ENCODE measurements around the gene TEX264.
A peak's percentile ranks its signal among the peaks of the same experiment; 100 is the strongest.

The TEX264 gene

DNA sequence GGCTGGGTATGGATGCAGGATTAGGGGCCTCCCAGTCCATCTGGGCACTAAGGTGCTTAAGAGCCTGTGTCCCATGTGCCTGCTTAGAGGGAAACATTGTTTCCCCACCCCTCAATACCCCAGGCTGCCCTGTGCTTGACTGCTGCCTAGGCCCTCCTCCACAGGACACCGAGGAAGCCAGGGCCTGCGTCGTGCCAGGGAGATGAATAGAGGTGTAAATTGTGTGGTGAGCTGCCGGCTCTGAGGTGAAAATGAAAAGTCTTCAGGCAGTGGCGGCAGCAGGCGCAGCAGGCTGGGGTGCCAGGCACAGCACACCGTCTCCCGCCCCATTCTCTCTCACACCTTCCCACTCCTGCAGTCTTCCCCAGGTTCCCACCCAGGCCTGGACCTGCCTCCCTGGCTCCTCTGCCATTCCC lies 21.9 kb downstream of the TEX264 start:
- DNase-seq (ENCODE audit: low read depth, low spot score) = no peak

DNA sequence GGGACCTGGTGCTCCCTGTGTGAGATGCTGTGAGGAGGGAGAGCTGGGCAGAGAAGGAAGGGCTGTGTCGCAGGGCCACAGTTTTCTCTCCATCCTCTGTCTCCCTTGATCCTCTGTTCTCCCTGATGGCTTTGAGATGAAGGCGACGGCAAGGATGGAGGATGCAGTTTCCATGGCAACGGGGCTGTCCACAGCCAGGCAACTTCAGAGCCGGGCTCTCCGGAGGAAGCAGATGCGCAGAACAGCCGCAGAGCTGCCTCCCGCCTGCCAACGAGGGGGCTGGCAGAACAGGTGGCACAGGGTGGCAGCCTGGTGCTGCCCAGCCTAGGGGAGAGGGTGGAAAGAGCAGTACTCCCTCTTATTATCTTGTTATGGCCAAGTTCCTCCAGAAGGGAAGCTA lies 25.9 kb downstream of the TEX264 start:
- no peak for DNase-seq (ENCODE audit: low read depth, low spot score)

DNA sequence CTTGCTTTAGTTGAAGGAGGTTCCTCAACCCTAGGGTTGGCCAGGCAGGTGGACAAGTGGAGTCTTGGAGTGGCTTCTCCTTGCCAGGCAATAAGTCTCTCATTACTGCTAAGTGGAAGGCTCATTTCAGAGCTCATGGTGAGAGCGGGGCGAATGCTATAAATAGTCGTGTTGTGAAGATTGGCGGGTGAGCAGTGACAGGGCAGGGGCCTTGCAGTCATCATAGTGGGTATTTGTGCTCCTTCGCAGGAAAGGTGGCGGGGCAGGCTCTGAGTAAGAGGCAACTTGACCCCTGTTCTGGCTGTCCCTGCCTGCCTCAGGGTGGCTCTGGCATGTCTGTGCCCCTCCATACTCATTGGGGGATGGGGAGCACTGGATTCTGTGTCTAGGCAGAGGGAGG lies 27.2 kb downstream of the TEX264 start:
- no peak for DNase-seq (ENCODE audit: low read depth, low spot score)

DNA sequence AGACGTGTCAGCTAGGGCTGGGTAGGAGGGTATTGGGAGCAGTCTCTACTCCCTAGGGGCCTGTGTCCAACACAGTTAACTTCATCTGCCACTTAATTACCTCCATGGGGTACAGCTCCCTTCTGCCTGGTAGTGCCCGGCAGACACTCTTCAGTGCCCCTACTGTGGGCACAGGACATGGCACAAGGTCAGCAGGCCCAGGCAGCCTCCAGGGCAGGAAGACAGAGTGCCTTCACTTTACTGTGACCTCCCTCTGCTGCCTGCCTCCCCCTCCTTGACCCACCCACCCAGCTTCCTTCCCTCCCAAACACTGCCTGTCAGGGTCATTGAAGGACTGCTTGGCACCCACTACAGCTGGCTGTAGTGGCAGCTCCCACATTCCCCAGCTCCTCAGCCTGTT lies 29.4 kb downstream of the TEX264 start:
- DNase-seq (ENCODE audit: low read depth, low spot score) = no peak

DNA sequence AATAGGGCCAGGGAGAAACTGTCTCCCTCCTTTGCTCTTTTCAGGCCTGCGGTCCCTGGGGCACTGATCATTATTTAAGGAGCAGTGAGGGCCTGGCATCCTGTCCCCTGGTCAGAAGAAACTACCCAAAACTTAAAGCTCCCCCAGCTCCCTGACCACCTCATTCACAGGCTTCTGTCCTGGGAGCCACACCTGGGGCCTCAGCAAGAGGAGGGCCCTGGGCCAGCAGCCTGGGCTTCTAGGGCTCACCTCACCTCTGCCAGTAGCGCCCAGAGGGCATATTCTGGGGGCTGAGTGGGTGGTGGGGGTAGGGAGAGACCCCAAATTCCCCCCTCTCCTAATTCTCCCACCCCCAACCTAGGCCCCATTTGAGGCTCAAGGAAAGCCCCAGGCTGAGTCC lies 31.1 kb downstream of the TEX264 start:
- DNase-seq (ENCODE audit: low read depth, low spot score) = no peak

DNA sequence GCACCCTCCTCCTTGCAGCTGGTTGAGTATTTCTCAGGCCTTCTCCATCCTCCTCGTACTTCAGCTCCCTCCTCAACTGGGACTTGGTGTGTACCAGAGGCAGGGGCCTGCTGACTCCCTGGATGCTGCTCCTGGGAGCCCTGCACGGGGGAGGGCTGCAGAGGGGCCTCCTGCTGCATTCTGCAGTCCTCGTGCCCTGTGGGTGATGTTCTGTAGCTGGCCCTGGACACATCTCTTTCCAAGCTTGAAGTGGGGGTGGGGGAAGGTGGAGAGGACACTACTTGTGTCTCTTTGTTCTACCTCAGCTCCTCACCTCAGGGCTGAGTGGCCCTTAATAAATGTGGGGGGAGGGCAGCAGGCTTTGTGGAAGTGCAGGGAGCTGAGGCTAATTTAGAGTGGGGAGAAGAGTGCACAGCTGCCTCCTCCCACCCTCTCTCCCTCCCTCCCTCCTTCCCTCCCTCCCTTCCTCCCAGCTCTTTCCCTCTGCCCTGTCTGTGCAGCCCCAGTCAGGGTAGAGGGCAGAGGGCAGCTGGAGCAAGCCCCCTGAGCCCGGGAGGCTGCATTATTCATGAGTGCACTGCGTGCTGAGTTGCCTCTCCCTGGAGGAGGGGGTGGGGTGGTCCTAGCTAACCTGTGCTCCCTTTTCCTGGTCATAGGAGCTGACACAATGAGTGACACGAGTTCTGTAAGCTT lies 32.2 kb downstream of the TEX264 start:
- no peak for DNase-seq (ENCODE audit: low read depth, low spot score)

DNA sequence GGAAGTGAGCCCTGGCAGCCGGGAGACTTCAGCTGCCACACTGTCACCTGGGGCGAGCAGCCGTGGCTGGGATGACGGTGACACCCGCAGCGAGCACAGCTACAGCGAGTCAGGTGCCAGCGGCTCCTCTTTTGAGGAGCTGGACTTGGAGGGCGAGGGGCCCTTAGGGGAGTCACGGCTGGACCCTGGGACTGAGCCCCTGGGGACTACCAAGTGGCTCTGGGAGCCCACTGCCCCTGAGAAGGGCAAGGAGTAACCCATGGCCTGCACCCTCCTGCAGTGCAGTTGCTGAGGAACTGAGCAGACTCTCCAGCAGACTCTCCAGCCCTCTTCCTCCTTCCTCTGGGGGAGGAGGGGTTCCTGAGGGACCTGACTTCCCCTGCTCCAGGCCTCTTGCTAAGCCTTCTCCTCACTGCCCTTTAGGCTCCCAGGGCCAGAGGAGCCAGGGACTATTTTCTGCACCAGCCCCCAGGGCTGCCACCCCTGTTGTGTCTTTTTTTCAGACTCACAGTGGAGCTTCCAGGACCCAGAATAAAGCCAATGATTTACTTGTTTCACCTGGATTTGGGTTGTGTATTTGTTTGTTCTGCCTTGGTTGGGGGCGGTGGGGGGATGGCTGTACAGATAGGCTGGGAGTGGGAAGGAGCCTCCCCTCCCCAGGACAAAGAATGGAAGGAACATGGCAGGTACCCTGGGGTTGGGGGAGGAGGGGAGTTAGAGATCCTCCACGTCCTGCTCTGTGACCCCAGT lies 32.9 kb downstream of the TEX264 start:
- no peak for DNase-seq (ENCODE audit: low read depth, low spot score)

DNA sequence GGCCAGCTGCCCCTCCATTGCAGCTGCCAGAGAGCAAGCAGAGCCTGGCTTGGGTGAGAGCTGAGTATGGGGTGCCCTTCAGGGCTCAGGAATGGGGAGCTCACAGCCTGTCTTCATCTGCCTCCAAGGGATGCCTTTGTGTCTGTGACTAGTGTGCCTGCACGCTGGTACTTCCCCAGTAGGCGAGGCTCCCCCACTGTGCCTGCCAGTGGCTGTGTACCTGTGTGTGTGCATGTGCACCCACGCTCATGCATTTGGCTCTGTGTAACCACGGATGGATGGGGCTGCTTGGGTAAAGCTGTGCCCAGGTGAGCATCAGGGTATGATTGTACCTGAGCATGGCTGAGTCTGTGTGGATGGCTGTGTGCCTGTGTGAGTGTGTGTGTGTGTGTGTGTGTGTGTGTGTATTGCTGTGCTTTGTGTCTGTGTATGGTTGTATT lies 33.5 kb downstream of the TEX264 start:
- no peak for DNase-seq (ENCODE audit: low read depth, low spot score)

DNA sequence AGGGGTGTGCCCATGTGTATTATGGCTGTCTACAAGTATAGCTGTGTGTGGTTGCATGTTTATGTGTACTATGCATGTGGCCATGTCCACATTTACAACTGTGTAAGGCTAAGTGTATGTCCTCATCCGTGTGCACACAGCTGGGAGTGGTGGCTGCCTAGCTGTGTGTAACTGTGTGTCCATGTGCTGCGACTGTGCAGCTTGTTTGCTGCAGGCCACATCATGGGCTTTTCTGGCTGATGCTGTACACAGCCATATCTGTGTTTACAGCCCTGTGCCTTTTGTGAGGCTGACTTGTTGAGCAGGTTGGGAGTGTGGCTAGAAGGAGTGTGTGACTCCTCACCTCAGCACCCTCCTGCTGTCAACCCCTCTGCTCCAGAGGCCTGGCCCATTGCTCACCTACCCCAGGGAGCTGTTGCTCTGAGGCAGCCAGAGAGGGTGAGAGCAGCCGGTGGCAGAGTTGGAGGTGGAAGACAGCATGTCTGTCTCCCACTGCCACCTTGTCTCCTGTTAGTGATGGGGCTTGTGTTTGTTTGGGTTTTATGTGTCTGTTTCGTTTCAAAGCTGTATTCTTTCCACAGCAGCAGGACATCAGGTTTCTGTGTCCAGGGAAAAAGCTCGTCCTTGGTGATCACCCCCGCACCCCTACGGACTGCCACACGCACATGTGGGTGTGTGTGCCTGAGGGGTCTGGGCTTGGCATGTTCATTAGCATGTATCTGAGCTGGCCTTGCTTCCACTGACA lies 34.4 kb downstream of the TEX264 start:
- DNase-seq (ENCODE audit: low read depth, low spot score) = no peak

DNA sequence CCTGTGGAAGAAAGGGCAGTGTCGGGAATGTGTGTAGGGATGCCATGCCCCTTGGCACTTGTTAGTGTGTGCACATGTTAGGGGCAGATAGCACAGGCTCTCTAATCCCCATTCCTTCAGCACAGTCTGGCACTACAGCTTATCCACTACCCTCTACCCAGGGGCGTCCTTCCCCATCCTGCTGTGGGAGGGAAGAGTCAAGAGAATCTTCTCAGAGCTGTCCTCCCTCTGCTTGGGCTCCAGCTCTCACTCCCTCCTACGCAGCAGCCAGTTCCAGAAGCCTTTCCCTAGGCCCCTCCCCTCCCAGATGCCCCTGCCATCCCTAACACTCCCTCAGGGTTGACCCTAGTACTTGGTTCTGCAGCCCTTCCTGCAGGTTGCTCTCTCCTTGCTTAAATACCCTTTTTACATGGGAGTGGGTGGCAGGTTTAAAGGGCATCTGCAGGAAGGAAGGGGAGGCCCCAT lies 35.0 kb downstream of the TEX264 start:
- DNase-seq (ENCODE audit: low read depth, low spot score) = no peak

DNA sequence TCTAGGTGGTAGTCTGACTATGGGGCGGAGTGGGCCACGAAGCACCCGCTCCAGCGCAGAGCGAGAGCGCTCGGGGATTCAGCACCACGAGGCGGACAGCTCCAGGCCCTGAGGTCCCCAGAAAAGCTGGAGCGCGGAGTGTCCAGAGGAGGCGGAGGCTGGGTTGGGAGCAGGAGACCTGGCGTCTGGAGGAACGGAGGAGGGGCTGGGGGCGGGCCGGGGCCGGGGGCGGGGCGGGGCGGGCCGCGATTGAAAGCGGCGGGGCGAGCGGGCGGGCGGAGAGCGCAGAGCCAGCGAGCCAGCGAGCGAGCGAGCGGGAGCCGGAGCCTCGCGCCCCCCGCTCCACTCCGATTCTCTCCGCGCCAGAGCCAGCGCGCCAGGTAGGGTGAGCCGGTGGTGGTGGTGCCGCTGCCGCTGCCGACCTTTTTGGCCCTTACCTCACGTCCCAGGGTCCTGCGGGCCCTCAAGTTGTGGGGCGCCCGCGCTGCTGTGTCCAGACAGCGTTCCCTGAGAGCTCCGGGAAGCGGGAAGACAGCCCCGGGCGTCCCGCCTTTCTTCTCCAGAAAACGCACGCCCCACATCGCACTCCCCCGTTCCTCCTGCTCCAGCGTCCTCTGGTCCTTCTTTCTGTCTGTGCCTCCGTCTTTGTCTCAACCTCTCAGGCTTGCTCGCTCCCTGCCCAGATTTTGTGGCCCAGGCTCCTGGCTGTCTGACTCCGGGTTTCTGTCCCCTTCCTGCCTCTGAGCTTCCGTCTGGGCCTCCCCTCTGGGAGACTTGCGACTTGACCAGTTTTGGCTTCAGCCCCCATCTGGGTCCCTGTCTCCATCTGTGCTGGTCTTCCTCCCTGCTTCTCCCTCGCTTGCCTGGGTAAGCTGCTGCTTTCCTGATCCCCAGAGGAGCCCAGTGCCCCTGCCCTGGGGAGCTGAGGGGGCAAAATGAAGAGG lies 36.0 kb downstream of the TEX264 start, which contains the start of gene GRM2:
TSS of gene GRM2 (plus strand) at position 281 of the 944 bp plus-strand sequence. CDS start 1,916 bp downstream, outside the sequence.
- peak; percentile 27 for DNase-seq (ENCODE audit: low read depth, low spot score)

DNA sequence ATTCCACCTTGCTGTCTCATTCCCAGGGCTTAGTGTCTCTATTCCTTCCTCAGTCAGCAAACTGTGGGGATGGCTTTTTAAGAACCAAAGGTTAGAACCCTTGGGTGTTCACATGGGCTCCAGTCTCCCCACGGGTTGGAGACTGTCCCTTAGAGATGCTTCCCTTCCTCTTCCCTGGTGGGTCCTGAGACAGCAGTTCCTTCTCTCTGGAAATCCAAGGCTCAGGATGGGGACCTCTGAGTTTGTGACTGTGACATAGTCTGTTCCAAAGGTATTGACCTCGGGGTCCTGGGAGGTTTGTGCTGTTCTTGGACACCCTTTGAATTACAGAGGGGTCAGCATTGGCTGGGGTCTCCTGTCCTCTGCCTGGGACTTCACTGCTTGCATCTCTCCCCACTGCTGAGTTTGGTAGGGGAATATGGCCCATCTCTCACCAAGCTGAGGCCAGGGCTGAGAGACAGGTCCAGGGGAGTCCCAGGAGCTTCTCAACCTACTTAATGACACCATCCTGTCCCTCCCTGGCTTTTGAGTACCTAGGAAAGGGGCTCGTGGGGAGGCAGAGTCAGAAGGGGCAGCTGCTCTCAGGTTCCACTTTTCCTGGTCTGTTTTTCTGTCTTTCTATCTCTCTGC lies 37.3 kb downstream of the TEX264 start:
- no peak for DNase-seq (ENCODE audit: low read depth, low spot score)

DNA sequence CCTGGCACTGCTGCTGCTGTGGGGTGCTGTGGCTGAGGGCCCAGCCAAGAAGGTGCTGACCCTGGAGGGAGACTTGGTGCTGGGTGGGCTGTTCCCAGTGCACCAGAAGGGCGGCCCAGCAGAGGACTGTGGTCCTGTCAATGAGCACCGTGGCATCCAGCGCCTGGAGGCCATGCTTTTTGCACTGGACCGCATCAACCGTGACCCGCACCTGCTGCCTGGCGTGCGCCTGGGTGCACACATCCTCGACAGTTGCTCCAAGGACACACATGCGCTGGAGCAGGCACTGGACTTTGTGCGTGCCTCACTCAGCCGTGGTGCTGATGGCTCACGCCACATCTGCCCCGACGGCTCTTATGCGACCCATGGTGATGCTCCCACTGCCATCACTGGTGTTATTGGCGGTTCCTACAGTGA lies 38.0 kb downstream of the TEX264 start:
- DNase-seq (ENCODE audit: low read depth, low spot score) = no peak

DNA sequence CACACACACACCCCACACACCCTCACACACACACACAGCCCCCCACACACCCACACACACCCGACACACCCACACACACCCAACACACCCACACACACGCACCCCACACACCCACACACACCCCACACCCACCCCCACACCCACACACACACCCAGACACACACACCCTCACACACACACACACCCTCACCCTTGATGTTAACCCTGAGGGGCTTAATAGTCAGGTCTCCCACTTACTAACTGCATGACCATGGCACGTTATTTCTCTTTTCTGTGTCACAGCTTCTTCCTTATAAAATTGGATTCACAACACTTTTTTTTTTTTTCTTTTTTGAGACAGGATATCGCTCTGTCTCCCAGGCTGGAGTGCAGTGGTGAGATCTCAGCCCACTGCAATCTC lies 38.6 kb downstream of the TEX264 start:
- no peak for DNase-seq (ENCODE audit: low read depth, low spot score)

DNA sequence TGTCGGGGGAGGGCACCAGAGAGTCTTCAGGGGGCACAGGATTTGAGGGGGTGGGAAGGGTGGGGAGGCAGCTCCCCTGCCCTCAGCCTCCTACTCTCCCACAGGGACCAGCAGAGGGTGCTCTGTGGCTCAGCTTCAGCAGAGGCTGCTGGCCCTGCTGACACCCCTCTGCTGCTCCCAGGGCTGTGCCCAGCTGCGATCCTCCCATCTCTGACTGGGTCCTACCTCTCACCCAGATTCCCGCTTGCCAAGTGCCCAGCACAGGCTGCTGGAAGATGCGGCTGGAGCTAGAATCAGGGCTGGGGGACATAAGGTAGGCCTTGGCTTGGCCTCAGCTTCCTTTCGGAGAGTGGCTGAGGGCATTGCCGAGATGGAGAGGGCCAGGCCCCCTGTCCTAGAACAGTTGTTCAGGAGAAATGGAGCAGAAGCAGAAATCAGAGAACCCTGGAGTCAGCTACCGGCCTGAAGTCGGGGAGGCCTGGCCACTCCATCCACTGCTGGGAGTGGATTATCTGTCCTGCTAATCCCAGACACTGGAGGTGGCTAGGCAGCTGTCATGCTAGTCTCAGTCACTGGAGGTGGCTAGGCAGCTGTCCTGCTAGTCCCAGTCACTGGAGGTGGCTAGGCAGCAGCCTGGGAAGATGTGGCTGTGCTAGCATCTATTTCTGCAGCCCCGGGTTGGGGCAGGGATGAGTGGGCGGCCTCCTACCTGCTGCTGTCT lies 39.7 kb downstream of the TEX264 start:
- no peak for DNase-seq (ENCODE audit: low read depth, low spot score)

DNA sequence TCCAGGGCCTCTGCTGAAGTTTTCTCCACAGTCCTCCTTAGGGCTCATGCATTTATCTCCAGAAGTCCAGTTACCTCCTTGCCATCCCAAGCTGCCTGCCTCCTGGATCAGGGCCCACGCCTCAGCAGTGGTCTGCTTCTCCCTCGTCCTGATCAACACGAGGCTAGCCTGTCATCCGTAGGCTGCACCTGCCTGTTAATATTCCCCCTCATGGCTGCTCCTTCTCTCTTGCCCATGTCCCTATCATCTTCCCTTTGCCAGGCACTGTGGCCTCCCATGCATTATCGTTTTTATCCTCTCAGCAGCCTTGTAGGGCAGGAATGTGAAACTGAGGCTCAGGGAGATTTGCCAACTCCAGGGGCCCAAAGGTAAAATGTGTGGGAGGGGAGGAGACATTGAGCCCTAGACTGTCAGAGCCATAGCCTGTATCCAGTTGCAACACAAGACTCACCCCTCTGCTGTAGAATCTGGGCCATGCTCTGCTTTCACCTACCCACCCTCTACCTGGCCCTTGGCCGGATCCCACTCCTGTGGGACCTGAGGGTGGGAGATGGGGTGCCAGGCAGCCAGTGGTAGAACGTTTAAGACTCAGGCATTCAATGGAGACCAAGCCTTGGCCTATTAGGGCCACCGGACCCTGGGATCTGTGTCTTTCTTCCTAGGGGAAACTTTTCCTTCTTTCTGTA lies 40.4 kb downstream of the TEX264 start:
- no peak for DNase-seq (ENCODE audit: low read depth, low spot score)

DNA sequence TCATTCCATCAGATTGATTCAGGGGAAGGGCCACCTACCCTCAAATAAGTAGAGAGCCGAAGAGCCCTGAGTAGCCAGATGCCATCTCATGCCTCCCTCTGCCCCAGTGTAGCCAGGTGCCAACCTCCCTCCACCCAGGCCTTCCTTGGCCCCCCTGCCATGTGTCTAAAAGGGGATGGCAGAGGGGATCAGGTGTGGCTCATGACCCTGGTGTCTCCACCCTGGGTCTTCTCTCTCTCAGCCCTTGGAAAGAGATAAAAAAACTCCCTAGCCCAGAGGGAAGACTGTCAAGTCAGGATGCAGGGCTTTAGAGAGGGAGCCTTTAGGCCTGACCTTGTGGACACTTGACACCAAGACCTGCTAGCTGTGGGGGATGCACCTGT lies 41.0 kb downstream of the TEX264 start:
- no peak for DNase-seq (ENCODE audit: low read depth, low spot score)

DNA sequence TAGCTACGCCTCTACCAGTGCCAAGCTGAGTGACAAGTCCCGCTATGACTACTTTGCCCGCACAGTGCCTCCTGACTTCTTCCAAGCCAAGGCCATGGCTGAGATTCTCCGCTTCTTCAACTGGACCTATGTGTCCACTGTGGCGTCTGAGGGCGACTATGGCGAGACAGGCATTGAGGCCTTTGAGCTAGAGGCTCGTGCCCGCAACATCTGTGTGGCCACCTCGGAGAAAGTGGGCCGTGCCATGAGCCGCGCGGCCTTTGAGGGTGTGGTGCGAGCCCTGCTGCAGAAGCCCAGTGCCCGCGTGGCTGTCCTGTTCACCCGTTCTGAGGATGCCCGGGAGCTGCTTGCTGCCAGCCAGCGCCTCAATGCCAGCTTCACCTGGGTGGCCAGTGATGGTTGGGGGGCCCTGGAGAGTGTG lies 41.5 kb downstream of the TEX264 start:
- no peak for DNase-seq (ENCODE audit: low read depth, low spot score)

DNA sequence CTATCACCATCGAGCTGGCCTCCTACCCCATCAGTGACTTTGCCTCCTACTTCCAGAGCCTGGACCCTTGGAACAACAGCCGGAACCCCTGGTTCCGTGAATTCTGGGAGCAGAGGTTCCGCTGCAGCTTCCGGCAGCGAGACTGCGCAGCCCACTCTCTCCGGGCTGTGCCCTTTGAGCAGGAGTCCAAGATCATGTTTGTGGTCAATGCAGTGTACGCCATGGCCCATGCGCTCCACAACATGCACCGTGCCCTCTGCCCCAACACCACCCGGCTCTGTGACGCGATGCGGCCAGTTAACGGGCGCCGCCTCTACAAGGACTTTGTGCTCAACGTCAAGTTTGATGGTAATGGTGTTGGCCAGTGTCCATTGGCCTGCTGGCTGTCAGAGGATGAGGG lies 41.9 kb downstream of the TEX264 start:
- DNase-seq (ENCODE audit: low read depth, low spot score) = no peak

Data from brain pericyte (primary cell).